ENCODE measurements around the gene PEX7.
A peak's percentile ranks its signal among the peaks of the same experiment; 100 is the strongest.

Gene PEX7

GRCh38 chr6:136822046-136822375, 381 bp upstream of the PEX7 start:
- DNase-seq (ENCODE audit: low read depth in 1 of 2, low spot score in 1 of 2): peak in 1 of 2 experiments; percentile 44
- no peaks in the 10 kb centered on the region for H3K27me3 ChIP-seq (ENCODE audit: insufficient read depth, poor library complexity, severe bottlenecking)
- no peak for TF ChIP-seq REST (IDR thresholded peaks at IDR 0.05; ENCODE audit: insufficient replicate concordance, low read depth)
- no peak for TF ChIP-seq CTCF (IDR thresholded peaks at IDR 0.05; ENCODE audit: insufficient read depth, low read length)
- peak overlapping the region; percentile 59 for H3K4me3 ChIP-seq (replicated peaks; ENCODE audit: insufficient read depth, low read length)
- peak overlapping the region; percentile 72 for H3K27ac ChIP-seq (replicated peaks)

GRCh38 chr6:136823128-136823660, 802 bp downstream of the PEX7 start:
- Histone ChIP-seq H3K4me3 (replicated peaks; ENCODE audit: insufficient read depth, low read length) (peak overlapping the region; percentile 59), H3K27me3 (ENCODE audit: insufficient read depth, poor library complexity, severe bottlenecking) (no peaks in the 10 kb centered on the region)
- no peak for DNase-seq (ENCODE audit: low read depth in 1 of 2, low spot score in 1 of 2)

GRCh38 chr6:136826216-136826615, 3.8 kb downstream of the PEX7 start:
- no peak for DNase-seq (ENCODE audit: low read depth in 1 of 2, low spot score in 1 of 2)
- Histone ChIP-seq H3K4me3 (replicated peaks; ENCODE audit: insufficient read depth, low read length) (no peak overlapping the region), H3K27me3 (ENCODE audit: insufficient read depth, poor library complexity, severe bottlenecking) (no peaks in the 10 kb centered on the region), H3K27ac (replicated peaks) (no peak overlapping the region)
- TF ChIP-seq CTCF (IDR thresholded peaks at IDR 0.05; ENCODE audit: insufficient read depth, low read length) (no peak), SPI1 (IDR thresholded peaks at IDR 0.05; ENCODE audit: borderline replicate concordance, low read depth) (no peak), GABPA (IDR thresholded peaks at IDR 0.05; ENCODE audit: low read depth) (no peak), POLR2AphosphoS5 (IDR thresholded peaks at IDR 0.05; ENCODE audit: low read depth) (no peak)

More at GRCh38 chr6:136823128-136823660, 802 bp downstream of the PEX7 start:
- TF ChIP-seq SPI1 (IDR thresholded peaks at IDR 0.05; ENCODE audit: borderline replicate concordance, low read depth): no peak
- no peak for TF ChIP-seq REST (IDR thresholded peaks at IDR 0.05; ENCODE audit: insufficient replicate concordance, low read depth)
- no peak for TF ChIP-seq POLR2AphosphoS5 (IDR thresholded peaks at IDR 0.05; ENCODE audit: low read depth)
- TF ChIP-seq CTCF (IDR thresholded peaks at IDR 0.05; ENCODE audit: insufficient read depth, low read length): no peak
- TF ChIP-seq GABPA (IDR thresholded peaks at IDR 0.05; ENCODE audit: low read depth): no peak
- H3K27ac ChIP-seq (replicated peaks): peak overlapping the region; percentile 40

- no peak for TF ChIP-seq SPI1 (IDR thresholded peaks at IDR 0.05; ENCODE audit: borderline replicate concordance, low read depth)
- TF ChIP-seq POLR2AphosphoS5 (IDR thresholded peaks at IDR 0.05; ENCODE audit: low read depth): no peak
- TF ChIP-seq CTCF (IDR thresholded peaks at IDR 0.05; ENCODE audit: insufficient read depth, low read length): no peak
- TF ChIP-seq REST (IDR thresholded peaks at IDR 0.05; ENCODE audit: insufficient replicate concordance, low read depth): no peak
- no peak for TF ChIP-seq GABPA (IDR thresholded peaks at IDR 0.05; ENCODE audit: low read depth)
- no peaks in the 10 kb centered on the region for H3K27me3 ChIP-seq (ENCODE audit: insufficient read depth, poor library complexity, severe bottlenecking)
- no peak overlapping the region for H3K4me3 ChIP-seq (replicated peaks; ENCODE audit: insufficient read depth, low read length)
- no peak for DNase-seq (ENCODE audit: low read depth in 1 of 2, low spot score in 1 of 2)
- H3K27ac ChIP-seq (replicated peaks): no peak overlapping the region
Observed at GRCh38 chr6:136831873-136832562, 9.6 kb downstream of the PEX7 start.
